ENCODE results near the gene IRS1.

GRCh38 chr2:226725126-226725860 lies 74.3 kb downstream of the IRS1 start:
- no peak for TF ChIP-seq CTCF (conservative IDR thresholded peaks at IDR 0.05; ENCODE audit: low read depth, low read length)
- TF ChIP-seq MAFK (IDR thresholded peaks at IDR 0.05; ENCODE audit: low read depth, low read length), result no peak
- TF ChIP-seq RAD21 (IDR thresholded peaks at IDR 0.05; ENCODE audit: low read length), result no peak
- TF ChIP-seq, protein P1, sequence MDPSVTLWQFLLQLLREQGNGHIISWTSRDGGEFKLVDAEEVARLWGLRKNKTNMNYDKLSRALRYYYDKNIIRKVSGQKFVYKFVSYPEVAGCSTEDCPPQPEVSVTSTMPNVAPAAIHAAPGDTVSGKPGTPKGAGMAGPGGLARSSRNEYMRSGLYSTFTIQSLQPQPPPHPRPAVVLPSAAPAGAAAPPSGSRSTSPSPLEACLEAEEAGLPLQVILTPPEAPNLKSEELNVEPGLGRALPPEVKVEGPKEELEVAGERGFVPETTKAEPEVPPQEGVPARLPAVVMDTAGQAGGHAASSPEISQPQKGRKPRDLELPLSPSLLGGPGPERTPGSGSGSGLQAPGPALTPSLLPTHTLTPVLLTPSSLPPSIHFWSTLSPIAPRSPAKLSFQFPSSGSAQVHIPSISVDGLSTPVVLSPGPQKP (IDR thresholded peaks at IDR 0.05; ENCODE audit: borderline replicate concordance, low read depth, low read length), result no peak
- TF ChIP-seq CEBPB (IDR thresholded peaks at IDR 0.05; ENCODE audit: low read depth, low read length), result no peak
- no peak for TF ChIP-seq CHD1 (IDR thresholded peaks at IDR 0.05; ENCODE audit: low read depth, low read length)
- no peak for TF ChIP-seq RFX5 (IDR thresholded peaks at IDR 0.05; ENCODE audit: low read depth, low read length)
- TF ChIP-seq POLR2A (IDR thresholded peaks at IDR 0.05; ENCODE audit: low read depth, low read length), result no peak
- TF ChIP-seq BHLHE40 (IDR thresholded peaks at IDR 0.05; ENCODE audit: low read depth, low read length), result no peak
- TF ChIP-seq, protein P2, sequence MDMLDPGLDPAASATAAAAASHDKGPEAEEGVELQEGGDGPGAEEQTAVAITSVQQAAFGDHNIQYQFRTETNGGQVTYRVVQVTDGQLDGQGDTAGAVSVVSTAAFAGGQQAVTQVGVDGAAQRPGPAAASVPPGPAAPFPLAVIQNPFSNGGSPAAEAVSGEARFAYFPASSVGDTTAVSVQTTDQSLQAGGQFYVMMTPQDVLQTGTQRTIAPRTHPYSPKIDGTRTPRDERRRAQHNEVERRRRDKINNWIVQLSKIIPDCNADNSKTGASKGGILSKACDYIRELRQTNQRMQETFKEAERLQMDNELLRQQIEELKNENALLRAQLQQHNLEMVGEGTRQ (IDR thresholded peaks at IDR 0.05; ENCODE audit: low read depth, low read length), result no peak
- TF ChIP-seq MAZ (IDR thresholded peaks at IDR 0.05; ENCODE audit: borderline replicate concordance, low read depth, low read length), result no peak
- no peak for TF ChIP-seq FOS (IDR thresholded peaks at IDR 0.05; ENCODE audit: low read depth, low read length)
- TF ChIP-seq MXI1 (IDR thresholded peaks at IDR 0.05; ENCODE audit: borderline replicate concordance, low read depth, low read length), result no peak

Data from IMR-90 (cell line).